ENCODE data around the gene ADAMTS2.

ADAMTS2 gene

DNA sequence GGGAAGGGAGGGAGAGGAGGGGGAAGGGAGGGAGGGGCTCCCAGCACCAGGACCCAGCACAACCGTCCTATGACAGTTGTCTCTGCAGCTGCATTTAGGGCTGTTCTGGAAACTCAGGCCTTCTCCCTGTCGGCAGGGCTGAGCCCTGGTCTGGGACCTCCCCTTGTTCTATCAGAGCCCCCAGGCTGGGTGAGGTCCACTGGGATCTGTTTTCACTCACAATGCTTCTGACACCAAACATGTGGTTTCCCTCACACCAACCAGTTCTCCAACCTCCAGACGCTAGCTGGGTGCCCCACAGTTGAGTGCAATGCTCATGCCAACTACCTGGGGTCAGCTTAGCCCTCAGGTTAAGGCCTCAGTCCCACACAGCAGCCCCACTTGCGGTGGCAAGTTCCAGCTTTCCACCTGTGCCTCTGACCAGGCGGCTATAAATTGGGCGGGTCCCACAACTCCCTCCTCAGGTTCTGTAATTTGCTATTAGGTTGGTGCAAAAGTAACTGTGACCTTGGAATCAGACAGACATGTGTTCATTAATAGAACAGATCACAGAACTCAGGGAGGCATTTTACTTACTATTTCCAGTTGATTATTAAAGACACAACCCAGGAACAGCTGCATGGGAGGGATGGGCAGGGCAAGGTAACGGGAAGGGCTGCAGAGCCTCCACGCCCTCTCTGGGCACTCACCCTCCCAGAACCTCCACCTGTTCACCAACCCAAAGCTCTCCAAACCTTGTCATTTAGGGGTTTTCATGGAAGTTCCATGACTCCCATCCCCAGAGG, 13.5 kb downstream of the ADAMTS2 start:
- TF ChIP-seq FOXK2 (IDR thresholded peaks at IDR 0.05) (no peak), ZNF384 (IDR thresholded peaks at IDR 0.05) (no peak), L3MBTL2 (conservative IDR thresholded peaks at IDR 0.05) (no peak)
- CTCF ChIA-PET, result no interaction called here
- POLR2A ChIA-PET, result no interaction called here
- no peak for DNase-seq (ENCODE audit: extremely low spot score)

DNA sequence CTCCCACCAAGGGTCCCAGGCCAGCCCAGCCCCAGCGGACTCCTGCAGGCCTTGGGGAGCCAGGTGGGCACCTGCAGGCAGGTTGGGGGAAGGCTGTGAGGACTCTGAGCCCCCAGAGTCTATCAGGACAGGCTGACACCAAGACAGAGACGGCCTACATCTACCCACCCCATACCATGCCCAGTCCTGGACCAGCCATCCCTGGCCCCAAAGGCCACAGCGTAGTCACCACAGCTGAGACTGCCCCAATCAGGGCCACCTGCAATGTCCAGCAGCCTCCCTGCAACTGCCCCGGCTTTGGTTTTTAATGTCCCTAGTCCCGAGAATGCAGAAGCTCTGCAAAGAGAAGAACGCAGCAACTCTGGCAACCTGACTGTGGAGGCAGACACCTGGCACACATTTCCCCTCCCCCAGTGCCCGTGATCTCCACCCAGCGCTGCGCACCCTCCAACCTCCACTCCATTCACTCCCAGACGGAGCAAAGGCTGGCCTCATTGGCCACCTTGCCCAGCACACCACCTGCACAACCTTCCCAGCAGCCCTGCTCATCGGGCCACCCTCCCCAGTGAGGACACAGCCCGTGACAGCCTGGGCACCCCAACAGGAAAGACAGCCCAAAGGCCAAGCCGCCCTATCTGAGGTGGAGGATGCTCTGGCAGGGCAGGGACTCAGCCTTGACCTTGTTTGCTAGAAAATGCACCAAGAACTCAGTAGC, 14.9 kb downstream of the ADAMTS2 start:
- no peak for DNase-seq (ENCODE audit: extremely low spot score)
- TF ChIP-seq CTBP1 (IDR thresholded peaks at IDR 0.05; ENCODE audit: borderline replicate concordance) (no peak), HDGF (IDR thresholded peaks at IDR 0.05; ENCODE audit: borderline replicate concordance) (no peak), FOXA1 (IDR thresholded peaks at IDR 0.05) (no peak), SUZ12 (IDR thresholded peaks at IDR 0.05) (no peak), ARNT (IDR thresholded peaks at IDR 0.05) (no peak), LEF1 (IDR thresholded peaks at IDR 0.05; ENCODE audit: borderline replicate concordance) (no peak), ZNF384 (IDR thresholded peaks at IDR 0.05) (no peak), NFRKB (IDR thresholded peaks at IDR 0.05) (no peak), BHLHE40 (IDR thresholded peaks at IDR 0.05; ENCODE audit: borderline replicate concordance) (no peak), L3MBTL2 (conservative IDR thresholded peaks at IDR 0.05) (no peak), FOXK2 (IDR thresholded peaks at IDR 0.05) (no peak), ELF4 (IDR thresholded peaks at IDR 0.05) (no peak), FOXM1 (IDR thresholded peaks at IDR 0.05; ENCODE audit: borderline replicate concordance) (no peak), SP1 (IDR thresholded peaks at IDR 0.05) (no peak), TARDBP (IDR thresholded peaks at IDR 0.05) (no peak)
- TF ChIP-seq, protein P1, sequence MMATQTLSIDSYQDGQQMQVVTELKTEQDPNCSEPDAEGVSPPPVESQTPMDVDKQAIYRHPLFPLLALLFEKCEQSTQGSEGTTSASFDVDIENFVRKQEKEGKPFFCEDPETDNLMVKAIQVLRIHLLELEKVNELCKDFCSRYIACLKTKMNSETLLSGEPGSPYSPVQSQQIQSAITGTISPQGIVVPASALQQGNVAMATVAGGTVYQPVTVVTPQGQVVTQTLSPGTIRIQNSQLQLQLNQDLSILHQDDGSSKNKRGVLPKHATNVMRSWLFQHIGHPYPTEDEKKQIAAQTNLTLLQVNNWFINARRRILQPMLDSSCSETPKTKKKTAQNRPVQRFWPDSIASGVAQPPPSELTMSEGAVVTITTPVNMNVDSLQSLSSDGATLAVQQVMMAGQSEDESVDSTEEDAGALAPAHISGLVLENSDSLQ (IDR thresholded peaks at IDR 0.05), result no peak
- POLR2A ChIA-PET, result no interaction called here
- CTCF ChIA-PET, result no interaction called here

DNA sequence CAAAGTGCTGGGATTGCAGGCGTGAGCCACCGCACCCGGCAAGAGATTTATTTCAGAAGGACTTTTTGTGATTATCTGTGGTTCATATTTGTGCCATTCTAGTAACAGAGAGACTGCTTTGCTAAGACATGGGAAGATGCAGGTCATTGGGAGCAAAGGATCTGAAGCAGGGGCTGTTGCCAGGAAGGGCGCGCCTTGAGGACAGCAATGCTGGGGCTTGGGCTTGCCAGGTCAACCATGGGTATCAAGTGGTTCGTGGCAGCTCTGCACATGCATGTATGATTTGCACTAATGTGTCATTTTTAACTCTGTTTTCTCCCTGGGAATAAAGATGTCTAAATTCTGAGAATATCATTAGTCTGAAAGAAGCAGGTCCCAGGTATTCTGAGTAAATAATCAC, 17.0 kb downstream of the ADAMTS2 start:
- ChIA-PET CTCF (no interaction called here), POLR2A (no interaction called here)
- DNase-seq (ENCODE audit: extremely low spot score), result no peak
- TF ChIP-seq SUZ12 (IDR thresholded peaks at IDR 0.05), result no peak
- no peak for TF ChIP-seq FOXK2 (IDR thresholded peaks at IDR 0.05)
- no peak for TF ChIP-seq SP1 (IDR thresholded peaks at IDR 0.05)
- TF ChIP-seq CTBP1 (IDR thresholded peaks at IDR 0.05; ENCODE audit: borderline replicate concordance), result no peak
- no peak for TF ChIP-seq FOXA1 (IDR thresholded peaks at IDR 0.05)
- TF ChIP-seq ELF4 (IDR thresholded peaks at IDR 0.05), result no peak
- TF ChIP-seq ARNT (IDR thresholded peaks at IDR 0.05), result no peak
- TF ChIP-seq, protein P1 (IDR thresholded peaks at IDR 0.05), result no peak
- no peak for TF ChIP-seq ZNF384 (IDR thresholded peaks at IDR 0.05)
- no peak for TF ChIP-seq NFRKB (IDR thresholded peaks at IDR 0.05)
- no peak for TF ChIP-seq FOXM1 (IDR thresholded peaks at IDR 0.05; ENCODE audit: borderline replicate concordance)
- TF ChIP-seq L3MBTL2 (conservative IDR thresholded peaks at IDR 0.05), result no peak
- no peak for TF ChIP-seq TARDBP (IDR thresholded peaks at IDR 0.05)
- TF ChIP-seq HDGF (IDR thresholded peaks at IDR 0.05; ENCODE audit: borderline replicate concordance), result no peak
- TF ChIP-seq LEF1 (IDR thresholded peaks at IDR 0.05; ENCODE audit: borderline replicate concordance), result no peak
- no peak for TF ChIP-seq BHLHE40 (IDR thresholded peaks at IDR 0.05; ENCODE audit: borderline replicate concordance)

DNA sequence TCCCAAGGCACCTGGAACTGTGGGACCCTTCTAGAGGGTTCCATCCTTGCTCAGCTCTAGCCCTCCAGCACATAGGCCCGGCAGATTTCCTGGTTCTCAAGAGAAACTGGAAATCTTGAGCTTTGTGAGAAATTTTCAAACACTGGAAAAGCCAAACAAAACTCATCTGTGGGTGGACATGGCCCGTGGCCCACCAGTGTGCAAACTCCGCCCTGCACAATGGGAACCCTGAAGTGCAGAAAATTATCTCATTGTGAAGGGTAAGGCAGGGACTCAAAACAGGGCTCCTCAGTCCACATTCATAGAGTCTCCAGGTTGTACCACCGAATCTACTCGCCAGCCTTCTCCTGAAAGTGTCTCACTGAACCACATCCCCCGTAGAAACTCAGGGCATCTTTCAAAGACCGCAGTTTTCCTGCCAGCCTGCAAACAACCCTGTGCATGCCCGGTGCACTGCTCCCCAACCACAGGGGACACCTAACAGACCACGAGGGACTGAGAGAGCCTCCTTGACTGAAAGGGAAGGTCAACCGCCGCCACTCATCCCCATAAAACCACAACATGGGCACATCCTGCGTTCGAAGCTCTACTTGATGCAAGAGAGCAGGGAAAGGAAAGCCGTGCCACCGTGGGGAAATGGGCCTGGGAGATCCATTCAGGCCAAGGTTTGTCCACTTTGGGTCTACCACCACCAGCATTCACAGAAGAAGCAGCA, 18.1 kb downstream of the ADAMTS2 start:
- POLR2A ChIA-PET, result no interaction called here
- no peak for DNase-seq (ENCODE audit: extremely low spot score)
- CTCF ChIA-PET, result no interaction called here
- TF ChIP-seq HDGF (IDR thresholded peaks at IDR 0.05; ENCODE audit: borderline replicate concordance) (no peak), CTBP1 (IDR thresholded peaks at IDR 0.05; ENCODE audit: borderline replicate concordance) (no peak), SUZ12 (IDR thresholded peaks at IDR 0.05) (no peak), FOXK2 (IDR thresholded peaks at IDR 0.05) (no peak), ELF4 (IDR thresholded peaks at IDR 0.05) (no peak), FOXA1 (IDR thresholded peaks at IDR 0.05) (no peak)
- TF ChIP-seq, protein P1 (IDR thresholded peaks at IDR 0.05), result no peak

DNA sequence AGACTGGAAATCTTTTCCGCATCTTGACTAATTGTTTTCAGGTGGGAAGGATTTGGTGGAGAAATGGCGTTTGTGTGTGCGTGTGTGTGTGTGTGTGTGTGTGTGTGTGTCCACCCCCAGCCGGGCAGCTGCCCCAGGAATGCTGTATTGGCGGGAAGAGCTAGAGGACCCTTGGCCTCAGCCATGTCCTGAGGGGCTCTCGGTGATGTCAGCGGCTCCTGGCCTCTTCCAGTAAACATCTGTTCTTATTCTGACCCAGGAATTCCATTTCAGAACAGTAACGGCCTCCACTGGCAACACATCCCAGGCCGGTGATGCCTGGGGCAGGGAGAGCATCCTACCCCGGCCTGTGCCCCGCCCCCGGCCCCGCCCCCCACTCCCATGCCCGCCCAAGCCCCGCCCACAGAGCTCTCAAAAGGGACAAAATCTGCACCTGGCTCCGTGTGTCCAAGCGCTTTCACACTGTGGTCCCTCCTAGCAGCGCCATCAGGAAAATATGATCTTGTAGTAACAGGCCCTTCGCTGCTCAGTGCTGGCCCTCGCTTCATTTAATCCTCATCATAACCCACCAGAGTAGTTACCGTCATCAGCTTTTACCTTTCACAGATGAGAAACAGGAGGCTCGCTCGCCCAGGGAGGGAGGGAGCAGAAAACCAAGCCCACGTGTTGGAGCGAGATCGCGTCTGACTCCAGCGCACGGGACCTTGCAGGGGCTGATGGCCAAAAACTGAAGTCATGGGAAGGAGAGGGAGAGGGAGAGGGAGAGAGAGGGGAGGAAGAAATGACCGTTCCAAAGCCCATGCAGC, 18.9 kb downstream of the ADAMTS2 start:
- POLR2A ChIA-PET, result no interaction called here
- DNase-seq (ENCODE audit: extremely low spot score), result no peak
- CTCF ChIA-PET, result no interaction called here

More for the DNA sequence above, 18.9 kb downstream of the ADAMTS2 start:
- TF ChIP-seq SUZ12 (IDR thresholded peaks at IDR 0.05) (no peak), LEF1 (IDR thresholded peaks at IDR 0.05; ENCODE audit: borderline replicate concordance) (no peak), ZNF384 (IDR thresholded peaks at IDR 0.05) (no peak), FOXM1 (IDR thresholded peaks at IDR 0.05; ENCODE audit: borderline replicate concordance) (no peak), ELF4 (IDR thresholded peaks at IDR 0.05) (no peak), HDGF (IDR thresholded peaks at IDR 0.05; ENCODE audit: borderline replicate concordance) (no peak), ARNT (IDR thresholded peaks at IDR 0.05) (no peak), NFRKB (IDR thresholded peaks at IDR 0.05) (no peak), L3MBTL2 (conservative IDR thresholded peaks at IDR 0.05) (no peak), FOXA1 (IDR thresholded peaks at IDR 0.05) (no peak), CTBP1 (IDR thresholded peaks at IDR 0.05; ENCODE audit: borderline replicate concordance) (no peak), TARDBP (IDR thresholded peaks at IDR 0.05) (no peak), BHLHE40 (IDR thresholded peaks at IDR 0.05; ENCODE audit: borderline replicate concordance) (no peak), FOXK2 (IDR thresholded peaks at IDR 0.05) (no peak), SP1 (IDR thresholded peaks at IDR 0.05) (no peak)
- TF ChIP-seq, protein P1 (IDR thresholded peaks at IDR 0.05), result no peak
